ENCODE measurements around the gene KCNA5.

KCNA5 gene

GRCh38 chr12:5094551-5094950, 50.9 kb downstream of the KCNA5 start:
- H3K27me3 ChIP-seq (replicated peaks in 2 of 5; ENCODE audit: control insufficient read depth in 4 of 5, insufficient read depth in 5 of 5, low read length in 4 of 5): peaks cover 0 to 10% (median 3%) of the 10 kb centered on the region in 5 experiments
- POLR2A ChIA-PET: no interaction called here
- no peak overlapping the region for H3K4me3 ChIP-seq (ENCODE audit: control insufficient read depth in 1 of 7, extremely low read depth in 1 of 7, insufficient read depth in 4 of 7, low read depth in 2 of 7, low read length in 6 of 7)
- no peaks in the 10 kb centered on the region for H3K4me1 ChIP-seq (ENCODE audit: control extremely low read depth in 1 of 4, control insufficient read depth in 4 of 4, insufficient read depth in 4 of 4, low read length in 3 of 4)
- CTCF ChIA-PET: interaction anchor here (1.0 to 2.4 kb wide), 2 partner anchors 11 to 73 kb away, joined by 3 to 7 read pairs; no protein-coding TSS in a partner anchor
- no peak for DNase-seq
- no peak overlapping the region for H3K27ac ChIP-seq (ENCODE audit: insufficient read depth in 1 of 2, low read depth in 1 of 2, low read length in 2 of 2, poor library complexity in 1 of 2, severe bottlenecking in 2 of 2)
- no peaks in the 10 kb centered on the region for H3K9me3 ChIP-seq (ENCODE audit: control extremely low read depth in 1 of 5, control insufficient read depth in 4 of 5, insufficient read depth in 2 of 5, low read depth in 1 of 5, low read length in 4 of 5)
- H3K36me3 ChIP-seq (ENCODE audit: control insufficient read depth in 4 of 4, insufficient read depth in 4 of 4, low read length in 3 of 4): no peaks in the 10 kb centered on the region
- 100% methylated on average over 1 of the region's 1 CpG for WGBS (ENCODE audit: insufficient coverage)

DNA sequence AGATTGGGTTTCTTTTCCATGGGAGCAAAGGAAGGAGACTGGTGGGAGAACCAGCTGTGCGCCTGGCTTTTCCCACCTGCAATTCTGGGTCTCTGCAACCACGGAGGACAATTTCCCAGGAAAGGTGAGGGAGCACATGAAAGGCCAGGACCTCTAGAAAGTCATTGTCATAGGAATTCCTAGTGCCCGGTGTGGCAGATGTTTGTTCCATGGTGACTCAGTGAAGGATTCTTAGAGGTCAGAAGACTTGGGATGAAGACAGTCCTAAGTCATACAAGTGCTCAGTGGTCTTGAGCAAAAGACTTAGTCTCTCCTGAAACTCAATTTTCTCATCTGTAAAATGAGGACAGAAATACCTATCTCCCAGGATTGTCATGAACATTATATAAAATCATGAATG, 51.3 kb downstream of the KCNA5 start:
- ChIA-PET POLR2A (no interaction called here), CTCF (interaction anchor here (1.0 to 2.4 kb wide), 2 partner anchors 12 to 73 kb away, joined by 3 to 7 read pairs; no protein-coding TSS in a partner anchor)
- no peak overlapping the region for H3K27ac ChIP-seq (ENCODE audit: insufficient read depth in 1 of 2, low read depth in 1 of 2, low read length in 2 of 2, poor library complexity in 1 of 2, severe bottlenecking in 2 of 2)
- H3K4me1 ChIP-seq (ENCODE audit: control extremely low read depth in 1 of 4, control insufficient read depth in 4 of 4, insufficient read depth in 4 of 4, low read length in 3 of 4): no peaks in the 10 kb centered on the region
- DNase-seq: no peak
- no peak overlapping the region for H3K4me3 ChIP-seq (ENCODE audit: control insufficient read depth in 1 of 7, extremely low read depth in 1 of 7, insufficient read depth in 4 of 7, low read depth in 2 of 7, low read length in 6 of 7)
- WGBS (ENCODE audit: insufficient coverage): 96% methylated on average over 3 of the region's 3 CpGs
- H3K36me3 ChIP-seq (ENCODE audit: control insufficient read depth in 4 of 4, insufficient read depth in 4 of 4, low read length in 3 of 4): no peaks in the 10 kb centered on the region
- H3K27me3 ChIP-seq (replicated peaks in 2 of 5; ENCODE audit: control insufficient read depth in 4 of 5, insufficient read depth in 5 of 5, low read length in 4 of 5): peaks cover 0 to 10% (median 3%) of the 10 kb centered on the region in 5 experiments
- H3K9me3 ChIP-seq (ENCODE audit: control extremely low read depth in 1 of 5, control insufficient read depth in 4 of 5, insufficient read depth in 2 of 5, low read depth in 1 of 5, low read length in 4 of 5): no peaks in the 10 kb centered on the region
